Esophagus squamous epithelium (tissue), 4 donors: ENCODE results near the gene PRPF38A.

Experiments
- CTCF ChIP-seq, 6 experiments: fragments of 450-650 bp in 4 of 6; fragments of 200-600 bp in 2 of 6; sonication (generic) in 2 of 6; IDR thresholded peaks; one replicate each; pipeline ENCODE4 v1.5.1; 2016 to 2019; ENCODE audit warnings: antibody characterized with exemption in 6 of 6, mild to moderate bottlenecking in 4 of 6, moderate library complexity in 4 of 6
- POLR2A ChIP-seq, 4 donors: fragments of 450-650 bp; IDR thresholded peaks; one replicate each; pipeline ENCODE4 v1.6.1; 2017; ENCODE audit warnings: antibody characterized with exemption in 4 of 4, mild to moderate bottlenecking in 4 of 4, moderate library complexity in 3 of 4

GRCh38 chr1:52403566-52404115 is 761 bp upstream of the PRPF38A start:
- TF ChIP-seq CTCF (IDR thresholded peaks at IDR 0.05), result no peak
- no peak for TF ChIP-seq POLR2A (IDR thresholded peaks at IDR 0.05)
